ENCODE results near the gene LETM1. TPM values are rescaled to one million over a fixed set of nuclear protein-coding genes. Genes with fewer than 3 reads are reported as not detected.

Gene LETM1
- total and polyA plus RNA-seq, 2 of the 8 experiments (the other 6 are each of a cell fraction or from before 2014, with no cell fraction given) = 19.8 to 50.1 TPM

- no peak overlapping the region for H3K4me2 ChIP-seq (ENCODE audit: insufficient read depth in 1 of 2, low read depth in 2 of 2, low read length in 2 of 2)
- H4K91ac ChIP-seq (replicated peaks; ENCODE audit: insufficient read length, low read length) = no peak overlapping the region
- CTCF ChIA-PET (ENCODE audit: partially characterized antibody) = interaction anchor here (0.6 to 6.0 kb wide), 21 partner anchors 8 to 175 kb away, joined by 3 to 69 read pairs (median 8); partner anchors contain the start of gene LETM1
- H3K4me3 ChIP-seq (ENCODE audit: extremely low read depth in 1 of 4, insufficient read depth in 2 of 4, low read depth in 3 of 4, low read length in 4 of 4) = no peak overlapping the region
- peaks cover 7 to 58% of the 10 kb centered on the region in 2 experiments; a peak in 3 of 4 replicates for H3K79me2 ChIP-seq (ENCODE audit: control insufficient read depth in 1 of 2, insufficient read depth in 2 of 2, low read length in 2 of 2)
- no peak overlapping the region for H2AFZ ChIP-seq (ENCODE audit: low read length)
- no peak overlapping the region for H4K5ac ChIP-seq (ENCODE audit: insufficient read length, low read depth, low read length)
- no peak overlapping the region for H2BK20ac ChIP-seq (ENCODE audit: low read length)
- H3K23me2 ChIP-seq (ENCODE audit: low read depth, low read length) = no peaks in the 10 kb centered on the region; the same call in 1 of the 2 replicates
- no peak for FAIRE-seq
- H3K23ac ChIP-seq (ENCODE audit: insufficient read length) = no peak overlapping the region
- no peaks in the 10 kb centered on the region for H3K27me3 ChIP-seq (replicated peaks in 1 of 4; ENCODE audit: control insufficient read depth in 3 of 4, extremely low read depth in 1 of 4, insufficient read depth in 3 of 4, low read length in 3 of 4)
- H3K79me1 ChIP-seq (ENCODE audit: low read depth, low read length) = peaks cover 17% of the 10 kb centered on the region
- H3K14ac ChIP-seq (ENCODE audit: insufficient read length) = no peak overlapping the region
- H2BK12ac ChIP-seq (ENCODE audit: low read depth, low read length) = no peak overlapping the region
- H3K9me3 ChIP-seq (ENCODE audit: insufficient read depth in 2 of 2, low read depth in 1 of 2, low read length in 1 of 2) = no peaks in the 10 kb centered on the region
- H2BK15ac ChIP-seq (ENCODE audit: low read length) = no peak overlapping the region
- DNase-seq (ENCODE audit: low read depth in 1 of 2, low spot score in 2 of 2) = no peak
- peaks cover 13 to 20% (median 16%) of the 10 kb centered on the region in 4 experiments; a peak in 7 of 8 replicates for H3K36me3 ChIP-seq (ENCODE audit: control insufficient read depth in 2 of 4, insufficient read depth in 4 of 4, low read length in 3 of 4)
- H3K4ac ChIP-seq (replicated peaks; ENCODE audit: insufficient read length, low read depth, low read length) = no peak overlapping the region
- H2AK5ac ChIP-seq (ENCODE audit: low read depth, low read length) = no peak overlapping the region
- no peaks in the 10 kb centered on the region for H3K4me1 ChIP-seq (replicated peaks in 1 of 4; ENCODE audit: control insufficient read depth in 3 of 4, insufficient read depth in 4 of 4, low read length in 3 of 4)
- WGBS, 2 experiments (ENCODE audit: extremely low coverage in 1 of 2, insufficient coverage in 1 of 2, insufficient read length in 1 of 2, insufficient replicate concordance in 2 of 2, low coverage in 1 of 2, low lambda C conversion rate in 2 of 2, missing lambda C conversion rate in 1 of 2) = 94% methylated on average over 6 of the region's 6 CpGs; no CpG with 5 or more reads in 1 of the 2 experiments
- POLR2A ChIA-PET (ENCODE audit: partially characterized antibody) = interaction anchor here (0.6 kb wide), 1 partner anchor 42 kb away, joined by 3 read pairs; the partner anchor contains the start of gene LETM1
- no peak overlapping the region for H3K27ac ChIP-seq (ENCODE audit: low read depth, low read length)
- no peak overlapping the region for H2BK120ac ChIP-seq (replicated peaks; ENCODE audit: low read depth, low read length)
- peaks cover 32 to 35% of the 10 kb centered on the region in 2 experiments for H4K20me1 ChIP-seq (replicated peaks in 1 of 2; ENCODE audit: control insufficient read depth in 1 of 2, insufficient read depth in 2 of 2, low read length in 2 of 2)
- no peak overlapping the region for H2BK5ac ChIP-seq (ENCODE audit: low read depth, low read length)
- H3K9ac ChIP-seq (replicated peaks in 1 of 4; ENCODE audit: extremely low read depth in 1 of 4, low read depth in 3 of 4, low read length in 3 of 4) = no peak overlapping the region
- no peak overlapping the region for H3K56ac ChIP-seq (replicated peaks; ENCODE audit: insufficient read length, low read depth, low read length)
- no peak overlapping the region; the same call in 1 of the 2 replicates for H4K8ac ChIP-seq (ENCODE audit: extremely low read depth, insufficient read depth, low read length)
- H3K18ac ChIP-seq (ENCODE audit: extremely low read depth, low read length) = no peak overlapping the region
- TF ChIP-seq CBX5 (IDR thresholded peaks at IDR 0.05; ENCODE audit: low read depth, low read length) (no peak), GABPA (IDR thresholded peaks at IDR 0.05; ENCODE audit: borderline replicate concordance, insufficient read depth, low read length) (no peak), SUZ12 (IDR thresholded peaks at IDR 0.05; ENCODE audit: low read length) (no peak), YY1 (IDR thresholded peaks at IDR 0.05; ENCODE audit: low read depth, low read length) (no peak), MAX (IDR thresholded peaks at IDR 0.05) (no peak), GTF2F1 (IDR thresholded peaks at IDR 0.05; ENCODE audit: borderline replicate concordance, low read depth, low read length) (no peak), PHF8 (conservative IDR thresholded peaks at IDR 0.05; ENCODE audit: low read depth, low read length) (no peak)
- TF ChIP-seq, protein P1, sequence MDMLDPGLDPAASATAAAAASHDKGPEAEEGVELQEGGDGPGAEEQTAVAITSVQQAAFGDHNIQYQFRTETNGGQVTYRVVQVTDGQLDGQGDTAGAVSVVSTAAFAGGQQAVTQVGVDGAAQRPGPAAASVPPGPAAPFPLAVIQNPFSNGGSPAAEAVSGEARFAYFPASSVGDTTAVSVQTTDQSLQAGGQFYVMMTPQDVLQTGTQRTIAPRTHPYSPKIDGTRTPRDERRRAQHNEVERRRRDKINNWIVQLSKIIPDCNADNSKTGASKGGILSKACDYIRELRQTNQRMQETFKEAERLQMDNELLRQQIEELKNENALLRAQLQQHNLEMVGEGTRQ (IDR thresholded peaks at IDR 0.05; ENCODE audit: low read length) = no peak
- TF ChIP-seq, protein P2, sequence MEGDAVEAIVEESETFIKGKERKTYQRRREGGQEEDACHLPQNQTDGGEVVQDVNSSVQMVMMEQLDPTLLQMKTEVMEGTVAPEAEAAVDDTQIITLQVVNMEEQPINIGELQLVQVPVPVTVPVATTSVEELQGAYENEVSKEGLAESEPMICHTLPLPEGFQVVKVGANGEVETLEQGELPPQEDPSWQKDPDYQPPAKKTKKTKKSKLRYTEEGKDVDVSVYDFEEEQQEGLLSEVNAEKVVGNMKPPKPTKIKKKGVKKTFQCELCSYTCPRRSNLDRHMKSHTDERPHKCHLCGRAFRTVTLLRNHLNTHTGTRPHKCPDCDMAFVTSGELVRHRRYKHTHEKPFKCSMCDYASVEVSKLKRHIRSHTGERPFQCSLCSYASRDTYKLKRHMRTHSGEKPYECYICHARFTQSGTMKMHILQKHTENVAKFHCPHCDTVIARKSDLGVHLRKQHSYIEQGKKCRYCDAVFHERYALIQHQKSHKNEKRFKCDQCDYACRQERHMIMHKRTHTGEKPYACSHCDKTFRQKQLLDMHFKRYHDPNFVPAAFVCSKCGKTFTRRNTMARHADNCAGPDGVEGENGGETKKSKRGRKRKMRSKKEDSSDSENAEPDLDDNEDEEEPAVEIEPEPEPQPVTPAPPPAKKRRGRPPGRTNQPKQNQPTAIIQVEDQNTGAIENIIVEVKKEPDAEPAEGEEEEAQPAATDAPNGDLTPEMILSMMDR (IDR thresholded peaks at IDR 0.05; ENCODE audit: control extremely low read depth in 1 of 3, insufficient read depth in 1 of 3, low read depth in 1 of 3, low read length in 3 of 3) = no peak
Observed at GRCh38 chr4:1898007-1898406, 42.1 kb upstream of the LETM1 start.
